Ovary (tissue), 9 donors: ENCODE results near the gene FCHSD1. TPM values are rescaled to one million over a fixed set of nuclear protein-coding genes. Genes with fewer than 3 reads are reported as not detected.

Experiments
- DNase-seq, 5 donors: peaks; one replicate each; pipeline ENCODE4 v3.0.0-alpha.2; 2019 to 2020
- H3K27ac ChIP-seq, 2 donors: fragments of 200-600 bp; one replicate each; pipeline versions ENCODE4 v1.5.1 to v1.8.0; 2019 to 2022
- H3K27me3 ChIP-seq: fragments of 200-600 bp; one replicate; pipeline ENCODE4 v1.8.0; 2022
- H3K36me3 ChIP-seq: fragments of 200-600 bp; sonication (generic); one replicate; pipeline ENCODE4 v1.5.1; 2019
- H3K4me1 ChIP-seq: one replicate; pipeline ENCODE4 v1.8.1; 2013; ENCODE audit warnings: mild to moderate bottlenecking, moderate library complexity; ENCODE audit not compliant: insufficient read depth
- H3K4me3 ChIP-seq: fragments of 200-600 bp; sonication (generic); one replicate; pipeline ENCODE4 v1.5.1; 2017
- H3K9me3 ChIP-seq, 2 donors: fragments of 200-600 bp in 1 of 2; sonication (generic) in 1 of 2; one replicate each; pipeline versions ENCODE4 v1.5.1 to v1.8.1; 2013 to 2019; ENCODE audit warnings: mild to moderate bottlenecking in 1 of 2, moderate library complexity in 1 of 2
- EP300 ChIP-seq: sonication (generic); formaldehyde crosslinking; IDR thresholded peaks from one replicate; pipeline ENCODE4 v1.6.1; 2017; ENCODE audit warnings: antibody characterized with exemption
- POLR2A ChIP-seq: fragments of 450-650 bp; IDR thresholded peaks from one replicate; pipeline ENCODE4 v1.6.1; 2017; ENCODE audit warnings: antibody characterized with exemption, mild to moderate bottlenecking, moderate library complexity
- WGBS, 3 donors: extraction: QIAGEN DNeasy Blood & Tissue Kit in 1 of 3; methylation state at CpG; one replicate each; pipeline versions ENCODE4 v1.1.5 to v1.1.7; 2013 to 2017; 5-methylcytosine and 5-hydroxymethylcytosine counted together
- intact Hi-C, 4 donors: fragments of 100-400 bp; cut with DNase I; formaldehyde crosslinking; loops; one replicate each; pipeline versions ENCODE4 v1.11.0 to v1.15.1; 2022 to 2023
- polyA plus RNA-seq, 2 donors: library from polyadenylated mRNA; stranded (reverse); fragments of 200-250 nt in 1 of 2; fragments of 350-450 nt in 1 of 2; fragmentation: Illumina TruSeq in 1 of 2; extraction: RNeasy Lipid Tissue Mini Kit (QIAGEN cat#74804) in 1 of 2; gene quantifications; one replicate each; pipeline ENCODE4 v1.2.3, GENCODE V29; 2013 to 2014
- total RNA-seq, 7 donors: library from RNA; depleted of rRNA in 2 of 7; stranded (reverse); fragments of >200 nt in 2 of 7; fragmentation: NEBNext Ultra II Directional in 3 of 7; extraction: Animal tissue kit (Norgen Biotek cat#: 25700) in 3 of 7; gene quantifications; one replicate each; pipeline versions ENCODE4 v1.1.0 to v1.2.4, GENCODE V29; 2016 to 2023
- TF ChIP-seq, protein P1 (sequence below), 3 donors: fragments of 450-650 bp in 2 of 3; fragments of 200-600 bp in 1 of 3; IDR thresholded peaks; one replicate each; pipeline versions ENCODE4 v1.5.1 to v1.8.0; 2016 to 2022; ENCODE audit warnings: antibody characterized with exemption in 3 of 3, mild to moderate bottlenecking in 1 of 3
- donor health status: DM: no; HTN: no; CAD: no; lungs with moderate emphysema.
- donor health status: DM: no; HTN: no; CAD: no.
- donor health status: Bipolar disorder and iron deficiency.
- donor health status: DM: yes; HTN: yes; CAD: no.
- donor health status: DM: no; HTN: no; CAD: no.
- donor health status: DM: yes; HTN: yes; CAD: no.

FCHSD1 gene
- total and polyA plus RNA-seq, 9 donors = 10.4 to 35.2 (median 23.9) TPM

DNA sequence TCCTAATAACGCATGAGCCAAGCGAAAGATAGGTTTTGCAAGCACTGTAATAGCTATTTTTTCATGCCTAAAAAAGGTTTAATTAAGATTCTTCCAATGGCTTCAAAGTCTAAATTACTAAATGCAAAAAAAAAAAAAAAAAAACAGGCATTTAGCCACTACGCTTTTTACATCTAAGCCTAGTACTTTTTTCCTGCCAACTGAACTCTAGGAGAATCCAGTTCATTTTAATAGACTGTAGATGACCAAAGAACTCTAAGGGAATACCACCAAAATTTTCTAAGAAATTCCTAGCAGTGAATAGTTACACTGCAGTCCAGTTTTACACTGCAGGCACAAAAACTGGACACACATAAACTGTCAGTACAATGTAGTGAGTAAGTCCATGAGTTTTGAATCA lies 42.2 kb downstream of the FCHSD1 start:
- Histone ChIP-seq H3K9me3 (no peaks in the 10 kb centered on the region), H3K4me3 (no peak overlapping the region), H3K36me3 (no peaks in the 10 kb centered on the region), H3K27ac (no peak overlapping the region), H3K27me3 (no peaks in the 10 kb centered on the region), H3K4me1 (no peaks in the 10 kb centered on the region)
- intact Hi-C loops = no loop called here
- TF ChIP-seq, protein P1, sequence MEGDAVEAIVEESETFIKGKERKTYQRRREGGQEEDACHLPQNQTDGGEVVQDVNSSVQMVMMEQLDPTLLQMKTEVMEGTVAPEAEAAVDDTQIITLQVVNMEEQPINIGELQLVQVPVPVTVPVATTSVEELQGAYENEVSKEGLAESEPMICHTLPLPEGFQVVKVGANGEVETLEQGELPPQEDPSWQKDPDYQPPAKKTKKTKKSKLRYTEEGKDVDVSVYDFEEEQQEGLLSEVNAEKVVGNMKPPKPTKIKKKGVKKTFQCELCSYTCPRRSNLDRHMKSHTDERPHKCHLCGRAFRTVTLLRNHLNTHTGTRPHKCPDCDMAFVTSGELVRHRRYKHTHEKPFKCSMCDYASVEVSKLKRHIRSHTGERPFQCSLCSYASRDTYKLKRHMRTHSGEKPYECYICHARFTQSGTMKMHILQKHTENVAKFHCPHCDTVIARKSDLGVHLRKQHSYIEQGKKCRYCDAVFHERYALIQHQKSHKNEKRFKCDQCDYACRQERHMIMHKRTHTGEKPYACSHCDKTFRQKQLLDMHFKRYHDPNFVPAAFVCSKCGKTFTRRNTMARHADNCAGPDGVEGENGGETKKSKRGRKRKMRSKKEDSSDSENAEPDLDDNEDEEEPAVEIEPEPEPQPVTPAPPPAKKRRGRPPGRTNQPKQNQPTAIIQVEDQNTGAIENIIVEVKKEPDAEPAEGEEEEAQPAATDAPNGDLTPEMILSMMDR (IDR thresholded peaks at IDR 0.05) = no peak
- TF ChIP-seq EP300 = no peak
- no peak for TF ChIP-seq POLR2A
- no peak for DNase-seq
- WGBS, 3 donors = 92 to 97% (median 97%) methylated on average over 3 of the region's 3 CpGs

DNA sequence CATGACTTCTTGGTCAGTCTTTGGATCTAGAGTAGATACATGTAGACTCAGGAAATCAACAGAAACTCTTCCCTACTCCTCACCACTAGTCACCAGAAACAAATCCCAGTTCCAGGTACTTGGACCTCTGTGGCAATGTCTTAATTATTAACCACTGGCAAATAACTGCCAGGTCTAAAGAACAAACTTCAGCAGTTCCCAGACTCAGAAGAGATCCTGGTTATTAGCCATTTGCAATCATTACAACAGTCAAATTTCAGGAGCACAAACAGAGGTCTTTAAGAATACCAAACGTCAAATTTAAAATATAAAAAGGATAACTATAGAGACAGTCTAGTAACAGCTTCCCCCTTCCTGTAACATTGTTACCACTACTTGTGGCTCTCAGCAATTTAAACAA lies 42.7 kb downstream of the FCHSD1 start:
- Histone ChIP-seq H3K4me3 (no peak overlapping the region), H3K36me3 (no peaks in the 10 kb centered on the region), H3K4me1 (no peaks in the 10 kb centered on the region), H3K27me3 (no peaks in the 10 kb centered on the region), H3K9me3 (no peaks in the 10 kb centered on the region), H3K27ac (no peak overlapping the region)
- no peak for TF ChIP-seq EP300
- intact Hi-C loops = no loop called here
- no peak for DNase-seq
- 71 to 91% (median 84%) methylated on average over 1 of the region's 1 CpG for WGBS, 3 donors

DNA sequence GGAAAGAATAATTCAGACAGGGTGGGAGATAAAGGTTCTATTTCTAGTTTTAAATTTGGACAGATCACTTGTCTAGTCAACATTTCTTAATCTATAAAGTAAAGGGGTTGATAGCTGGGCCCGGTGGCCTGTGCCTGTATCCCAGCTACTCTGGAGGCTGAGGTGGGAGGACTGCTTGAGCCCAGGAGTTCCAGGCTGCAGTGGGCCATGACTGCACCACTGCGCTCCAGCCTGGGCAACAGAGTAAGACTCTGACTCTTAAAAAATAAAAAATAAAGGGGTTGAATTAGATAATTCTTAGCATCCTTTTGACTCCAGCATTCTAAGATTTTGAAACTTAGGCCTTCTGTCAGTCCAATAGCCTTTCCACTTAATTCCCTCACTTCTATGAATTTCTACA lies 43.2 kb downstream of the FCHSD1 start:
- 63 to 73% (median 65%) methylated on average over 2 of the region's 2 CpGs for WGBS, 3 donors

DNA sequence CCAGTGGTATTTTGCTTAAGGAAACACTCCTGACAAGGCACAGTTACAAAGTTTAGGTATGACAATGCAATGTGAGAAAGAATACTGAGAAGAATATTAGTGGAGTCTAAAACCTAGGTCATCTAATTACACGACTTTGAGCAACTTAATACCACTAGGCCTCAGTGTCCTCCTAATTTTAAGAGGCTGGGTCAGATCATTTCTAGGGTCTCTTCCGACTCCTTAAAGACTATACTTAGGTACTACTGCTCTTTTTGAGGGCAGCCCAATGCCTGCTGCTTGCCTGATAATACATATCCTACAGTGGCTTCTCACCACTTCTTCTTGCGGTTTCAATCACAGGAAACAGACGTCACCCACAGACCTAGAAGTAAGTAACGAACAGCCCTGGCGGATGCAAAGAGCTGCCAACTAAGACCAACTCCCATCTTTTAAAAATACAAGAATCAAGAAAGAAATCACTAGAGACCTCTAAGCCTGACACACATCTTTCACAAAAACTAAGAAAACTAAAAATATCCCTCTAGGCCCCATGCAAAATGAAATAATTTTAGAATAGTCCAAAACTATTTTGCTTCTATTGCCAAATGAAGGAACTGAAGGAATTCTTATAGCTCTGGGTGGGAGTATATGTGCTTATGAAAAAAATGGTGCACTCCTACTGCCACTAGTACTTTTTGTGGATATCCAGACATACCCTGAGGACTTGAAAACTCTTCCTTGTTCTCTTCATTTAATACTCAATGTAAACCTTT lies 45.5 kb downstream of the FCHSD1 start:
- H3K27ac ChIP-seq = no peak overlapping the region
- intact Hi-C loops = no loop called here
- DNase-seq = no peak
- no peaks in the 10 kb centered on the region for H3K27me3 ChIP-seq
- 75 to 80% (median 77%) methylated on average over 6 of the region's 6 CpGs for WGBS, 3 donors
- TF ChIP-seq POLR2A = no peak
- TF ChIP-seq, protein P1 (IDR thresholded peaks at IDR 0.05) = no peak
- no peak for TF ChIP-seq EP300
- no peaks in the 10 kb centered on the region for H3K4me1 ChIP-seq
- H3K9me3 ChIP-seq = no peaks in the 10 kb centered on the region
- H3K36me3 ChIP-seq = no peaks in the 10 kb centered on the region
- no peak overlapping the region for H3K4me3 ChIP-seq

More for the DNA sequence above, 43.2 kb downstream of the FCHSD1 start:
- Histone ChIP-seq H3K9me3 (no peaks in the 10 kb centered on the region), H3K36me3 (no peaks in the 10 kb centered on the region), H3K27me3 (no peaks in the 10 kb centered on the region), H3K4me3 (no peak overlapping the region), H3K4me1 (no peaks in the 10 kb centered on the region), H3K27ac (no peak overlapping the region)
- intact Hi-C loops = no loop called here
- no peak for DNase-seq
- TF ChIP-seq POLR2A (no peak), EP300 (no peak)
- TF ChIP-seq, protein P1 (IDR thresholded peaks at IDR 0.05) = no peak
